K562 (cell line): ENCODE measurements around the gene RAD51D. TPM values are rescaled to one million over a fixed set of nuclear protein-coding genes. Genes with fewer than 3 reads are reported as not detected.
A peak's percentile ranks its signal among the peaks of the same experiment; 100 is the strongest.

Source experiments
- C11orf30 ChIP-seq: fragments of 450-650 bp; IDR thresholded peaks from 2 replicates; pipeline ENCODE4 v1.6.1; 2016; ENCODE audit warnings: low read depth, mild to moderate bottlenecking
- CAMTA2 ChIP-seq: fragments of 250-450 bp; sonication (Bioruptor Pico); conservative IDR thresholded peaks from 2 replicates; pipeline ENCODE4 v1.5.1; 2022
- FOSL1 ChIP-seq: fragments of 200-800 bp; sonication (Bioruptor generic); conservative IDR thresholded peaks from 2 replicates; pipeline ENCODE4 v1.6.1; 2016; ENCODE audit warnings: missing genetic modification characterization, missing compliant biosample characterization
- RBM39 ChIP-seq: fragments of 200-400 bp; formaldehyde crosslinking; optimal IDR thresholded peaks from 2 replicates; pipeline ENCODE3; 2018; ENCODE audit warnings: low read depth, low read length
- SMAD3 ChIP-seq: fragments of 450-650 bp; formaldehyde crosslinking; conservative IDR thresholded peaks from 2 replicates; pipeline ENCODE4 v1.4.0; 2020; ENCODE audit warnings: mild to moderate bottlenecking
- SMARCC2 ChIP-seq: fragments of 450-650 bp; IDR thresholded peaks from 2 replicates; pipeline ENCODE4 v1.6.1; 2017; ENCODE audit warnings: antibody characterized with exemption, moderate library complexity, mild to moderate bottlenecking, low read depth
- STAT5A ChIP-seq: IDR thresholded peaks from 2 replicates; pipeline ENCODE4 v1.6.1; 2012; ENCODE audit warnings: low read length, inconsistent platforms, borderline replicate concordance
- ZNF347 ChIP-seq: fragments of 450-650 bp; formaldehyde crosslinking; IDR thresholded peaks from 2 replicates; pipeline ENCODE4 v1.4.0; 2020; ENCODE audit warnings: low read depth, mild to moderate bottlenecking, moderate library complexity
- polyA plus RNA-seq, 8 experiments: library from polyadenylated mRNA; depleted of rRNA in 4 of 8; stranded (reverse) in 5 of 8; unstranded in 3 of 8; fragments of >200 nt; fragmentation: Nextera tagmentation in 2 of 8; fragmentation: Illumina TruSeq in 1 of 8; extraction: Ambion mirVana in 2 of 8; extraction: Trizol in 1 of 8; gene quantifications; 2 replicates each; pipeline versions ENCODE4 v1.2.1 to v1.2.3, GENCODE V29; 2011 to 2014; ENCODE audit warnings: inconsistent platforms in 1 of 8, missing spikeins in 1 of 8
- total RNA-seq, 7 experiments: library from RNA; depleted of rRNA in 6 of 7; stranded (reverse); fragments of >200 nt in 6 of 7; fragmentation: Illumina TruSeq in 2 of 7; extraction: Trizol in 2 of 7; gene quantifications; 2 replicates each; pipeline versions ENCODE4 v1.2.1 to v1.2.3, GENCODE V29; 2011 to 2021; ENCODE audit warnings: low replicate concordance in 1 of 7
- TF ChIP-seq, protein P1 (sequence below), 2 experiments: fragments of 450-650 bp; IDR thresholded peaks; 2 replicates each; pipeline ENCODE4 v1.6.1; 2016; ENCODE audit warnings: mild to moderate bottlenecking in 2 of 2, borderline replicate concordance in 1 of 2, low read depth in 1 of 2, moderate library complexity in 1 of 2
- TF ChIP-seq, protein P2 (sequence below): fragments of 450-650 bp; IDR thresholded peaks from 2 replicates; pipeline ENCODE4 v1.6.1; 2014; ENCODE audit warnings: low read depth, mild to moderate bottlenecking, moderate library complexity, borderline replicate concordance
- TF ChIP-seq, protein P3 (sequence below): conservative IDR thresholded peaks from 2 replicates; pipeline ENCODE4 v1.6.1; 2011; ENCODE audit warnings: low read depth, mild to moderate bottlenecking, low read length; ENCODE audit not compliant: control insufficient read depth
- TF ChIP-seq, protein P4 (sequence below): fragments of 450-650 bp; IDR thresholded peaks from 2 replicates; pipeline ENCODE4 v1.6.1; 2016; ENCODE audit warnings: missing biosample characterization, missing genetic modification characterization
- TF ChIP-seq, protein P5 (sequence below): fragments of 250-450 bp; sonication (Bioruptor Pico); IDR thresholded peaks from 2 replicates; pipeline ENCODE4 v1.4.0; 2020; ENCODE audit warnings: mild to moderate bottlenecking, moderate library complexity

The RAD51D gene
- total and polyA plus RNA-seq, 9 of the 15 experiments (the other 6 are each of a cell fraction or from before 2014, with no cell fraction given): 2.2 to 16.9 (median 8.7) TPM

DNA sequence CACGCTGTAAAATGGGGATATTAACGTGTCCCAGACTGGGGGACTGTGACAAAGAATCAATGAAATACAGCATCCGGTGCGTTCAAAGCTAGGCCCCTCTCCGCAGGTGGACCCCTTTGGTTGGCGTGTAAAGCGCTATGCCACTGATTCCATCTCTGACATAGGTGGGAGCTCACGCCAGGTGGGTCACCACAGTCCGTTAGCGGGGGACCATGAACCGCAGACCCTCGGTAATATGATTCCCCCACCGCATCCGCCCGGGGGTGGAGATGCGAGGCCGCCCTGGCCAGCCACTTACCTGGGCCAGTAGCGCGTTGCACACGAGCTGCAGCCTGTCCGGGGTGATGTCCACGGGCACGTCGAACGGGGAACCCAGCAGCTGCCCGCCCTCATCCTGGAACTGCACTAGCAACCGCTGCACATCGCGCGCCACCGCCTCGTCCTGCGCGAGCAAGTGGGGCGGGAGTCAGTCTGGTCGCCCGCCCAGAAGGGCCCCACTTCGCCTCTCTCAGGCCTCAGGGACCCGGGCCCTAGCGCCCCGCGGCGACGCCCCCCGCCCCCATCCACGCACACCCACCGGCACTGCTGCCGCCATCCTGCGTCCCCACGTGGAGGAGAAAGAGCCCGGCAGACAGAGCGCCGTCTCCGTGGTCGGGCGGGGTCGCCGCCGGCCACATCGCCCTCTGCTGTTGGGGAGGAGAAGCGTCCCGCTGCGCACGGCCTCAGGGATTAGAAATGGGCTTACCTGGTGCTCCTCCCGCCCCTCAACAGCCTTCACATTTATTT, 22.2 kb upstream of the RAD51D start, which contains the start of gene NLE1 (continued):
- TF ChIP-seq, protein P1, sequence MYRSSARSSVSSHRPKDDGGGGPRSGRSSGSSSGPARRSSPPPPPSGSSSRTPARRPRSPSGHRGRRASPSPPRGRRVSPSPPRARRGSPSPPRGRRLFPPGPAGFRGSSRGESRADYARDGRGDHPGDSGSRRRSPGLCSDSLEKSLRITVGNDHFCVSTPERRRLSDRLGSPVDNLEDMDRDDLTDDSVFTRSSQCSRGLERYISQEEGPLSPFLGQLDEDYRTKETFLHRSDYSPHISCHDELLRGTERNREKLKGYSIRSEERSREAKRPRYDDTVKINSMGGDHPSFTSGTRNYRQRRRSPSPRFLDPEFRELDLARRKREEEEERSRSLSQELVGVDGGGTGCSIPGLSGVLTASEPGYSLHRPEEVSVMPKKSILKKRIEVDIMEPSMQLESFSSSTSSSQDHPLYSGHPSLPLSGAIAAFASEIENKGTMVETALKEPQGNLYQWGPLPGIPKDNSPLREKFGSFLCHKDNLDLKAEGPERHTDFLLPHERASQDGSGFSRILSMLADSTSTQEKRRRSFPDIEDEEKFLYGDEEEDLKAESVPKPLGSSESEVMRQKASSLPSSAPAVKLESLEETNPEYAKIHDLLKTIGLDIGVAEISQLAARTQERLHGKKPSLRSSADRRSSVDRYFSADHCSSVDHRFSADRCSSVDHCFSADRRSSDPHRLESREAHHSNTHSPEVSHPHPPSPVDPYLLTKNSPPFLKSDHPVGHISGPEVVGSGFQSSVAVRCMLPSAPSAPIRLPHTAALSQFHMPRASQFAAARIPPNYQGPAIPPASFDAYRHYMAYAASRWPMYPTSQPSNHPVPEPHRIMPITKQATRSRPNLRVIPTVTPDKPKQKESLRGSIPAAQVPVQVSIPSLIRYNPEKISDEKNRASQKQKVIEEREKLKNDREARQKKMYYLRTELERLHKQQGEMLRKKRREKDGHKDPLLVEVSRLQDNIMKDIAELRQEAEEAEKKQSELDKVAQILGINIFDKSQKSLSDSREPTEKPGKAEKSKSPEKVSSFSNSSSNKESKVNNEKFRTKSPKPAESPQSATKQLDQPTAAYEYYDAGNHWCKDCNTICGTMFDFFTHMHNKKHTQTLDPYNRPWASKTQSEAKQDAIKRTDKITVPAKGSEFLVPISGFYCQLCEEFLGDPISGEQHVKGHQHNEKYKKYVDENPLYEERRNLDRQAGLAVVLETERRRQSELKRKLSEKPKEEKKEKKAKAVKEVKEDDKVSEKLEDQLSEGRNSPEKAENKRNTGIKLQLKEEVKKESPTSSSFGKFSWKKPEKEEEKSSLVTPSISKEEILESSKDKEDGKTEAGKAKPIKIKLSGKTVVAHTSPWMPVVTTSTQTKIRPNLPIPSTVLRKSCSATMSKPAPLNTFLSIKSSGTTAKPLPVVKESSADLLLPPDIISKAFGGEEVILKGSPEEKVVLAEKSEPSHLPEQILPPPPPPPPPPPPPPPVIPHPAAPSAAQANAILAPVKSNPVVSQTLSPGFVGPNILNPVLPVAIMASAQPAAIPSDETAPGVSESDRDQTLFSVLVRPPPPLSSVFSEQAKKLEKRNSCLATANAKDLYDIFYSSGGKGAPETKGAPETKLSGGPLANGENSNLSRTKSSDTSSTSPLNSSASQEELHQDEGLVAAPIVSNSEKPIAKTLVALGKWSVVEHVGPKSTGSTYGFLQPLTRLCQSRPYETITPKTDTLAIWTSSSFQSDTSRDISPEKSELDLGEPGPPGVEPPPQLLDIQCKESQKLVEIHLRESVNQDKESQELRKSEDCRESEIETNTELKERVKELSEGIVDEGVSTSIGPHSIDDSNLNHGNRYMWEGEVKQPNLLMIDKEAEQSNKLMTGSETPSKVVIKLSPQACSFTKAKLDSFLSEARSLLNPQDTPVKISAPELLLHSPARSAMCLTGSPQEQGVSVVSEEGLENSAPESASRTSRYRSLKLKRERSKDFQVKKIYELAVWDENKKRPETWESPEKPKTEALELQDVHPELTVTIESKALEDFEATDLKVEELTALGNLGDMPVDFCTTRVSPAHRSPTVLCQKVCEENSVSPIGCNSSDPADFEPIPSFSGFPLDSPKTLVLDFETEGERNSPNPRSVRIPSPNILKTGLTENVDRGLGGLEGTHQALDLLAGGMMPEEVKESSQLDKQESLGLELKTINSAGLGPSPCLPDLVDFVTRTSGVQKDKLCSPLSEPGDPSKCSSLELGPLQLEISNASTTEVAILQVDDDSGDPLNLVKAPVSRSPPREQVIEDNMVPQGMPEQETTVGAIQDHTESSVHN (IDR thresholded peaks at IDR 0.05; ENCODE audit: borderline replicate concordance in 1 of 2, low read depth in 1 of 2): no peak
- TF ChIP-seq FOSL1 (tag) (no peak), C11orf30 (peak; percentile 57), SMAD3 (CRISPR knock-in tag) (no peak), ZNF347 (CRISPR knock-in tag) (no peak), STAT5A (peak; percentile 18; the same call in 1 of the 2 replicates), RBM39 (no peak), CAMTA2 (CRISPR knock-in tag) (no peak), SMARCC2 (no peak)
- TF ChIP-seq, protein P2, sequence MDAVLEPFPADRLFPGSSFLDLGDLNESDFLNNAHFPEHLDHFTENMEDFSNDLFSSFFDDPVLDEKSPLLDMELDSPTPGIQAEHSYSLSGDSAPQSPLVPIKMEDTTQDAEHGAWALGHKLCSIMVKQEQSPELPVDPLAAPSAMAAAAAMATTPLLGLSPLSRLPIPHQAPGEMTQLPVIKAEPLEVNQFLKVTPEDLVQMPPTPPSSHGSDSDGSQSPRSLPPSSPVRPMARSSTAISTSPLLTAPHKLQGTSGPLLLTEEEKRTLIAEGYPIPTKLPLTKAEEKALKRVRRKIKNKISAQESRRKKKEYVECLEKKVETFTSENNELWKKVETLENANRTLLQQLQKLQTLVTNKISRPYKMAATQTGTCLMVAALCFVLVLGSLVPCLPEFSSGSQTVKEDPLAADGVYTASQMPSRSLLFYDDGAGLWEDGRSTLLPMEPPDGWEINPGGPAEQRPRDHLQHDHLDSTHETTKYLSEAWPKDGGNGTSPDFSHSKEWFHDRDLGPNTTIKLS: peak; percentile 92
- TF ChIP-seq, protein P3, sequence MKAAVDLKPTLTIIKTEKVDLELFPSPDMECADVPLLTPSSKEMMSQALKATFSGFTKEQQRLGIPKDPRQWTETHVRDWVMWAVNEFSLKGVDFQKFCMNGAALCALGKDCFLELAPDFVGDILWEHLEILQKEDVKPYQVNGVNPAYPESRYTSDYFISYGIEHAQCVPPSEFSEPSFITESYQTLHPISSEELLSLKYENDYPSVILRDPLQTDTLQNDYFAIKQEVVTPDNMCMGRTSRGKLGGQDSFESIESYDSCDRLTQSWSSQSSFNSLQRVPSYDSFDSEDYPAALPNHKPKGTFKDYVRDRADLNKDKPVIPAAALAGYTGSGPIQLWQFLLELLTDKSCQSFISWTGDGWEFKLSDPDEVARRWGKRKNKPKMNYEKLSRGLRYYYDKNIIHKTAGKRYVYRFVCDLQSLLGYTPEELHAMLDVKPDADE: peak; percentile 96
- TF ChIP-seq, protein P4, sequence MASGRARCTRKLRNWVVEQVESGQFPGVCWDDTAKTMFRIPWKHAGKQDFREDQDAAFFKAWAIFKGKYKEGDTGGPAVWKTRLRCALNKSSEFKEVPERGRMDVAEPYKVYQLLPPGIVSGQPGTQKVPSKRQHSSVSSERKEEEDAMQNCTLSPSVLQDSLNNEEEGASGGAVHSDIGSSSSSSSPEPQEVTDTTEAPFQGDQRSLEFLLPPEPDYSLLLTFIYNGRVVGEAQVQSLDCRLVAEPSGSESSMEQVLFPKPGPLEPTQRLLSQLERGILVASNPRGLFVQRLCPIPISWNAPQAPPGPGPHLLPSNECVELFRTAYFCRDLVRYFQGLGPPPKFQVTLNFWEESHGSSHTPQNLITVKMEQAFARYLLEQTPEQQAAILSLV (tag): no peak
- TF ChIP-seq, protein P5, sequence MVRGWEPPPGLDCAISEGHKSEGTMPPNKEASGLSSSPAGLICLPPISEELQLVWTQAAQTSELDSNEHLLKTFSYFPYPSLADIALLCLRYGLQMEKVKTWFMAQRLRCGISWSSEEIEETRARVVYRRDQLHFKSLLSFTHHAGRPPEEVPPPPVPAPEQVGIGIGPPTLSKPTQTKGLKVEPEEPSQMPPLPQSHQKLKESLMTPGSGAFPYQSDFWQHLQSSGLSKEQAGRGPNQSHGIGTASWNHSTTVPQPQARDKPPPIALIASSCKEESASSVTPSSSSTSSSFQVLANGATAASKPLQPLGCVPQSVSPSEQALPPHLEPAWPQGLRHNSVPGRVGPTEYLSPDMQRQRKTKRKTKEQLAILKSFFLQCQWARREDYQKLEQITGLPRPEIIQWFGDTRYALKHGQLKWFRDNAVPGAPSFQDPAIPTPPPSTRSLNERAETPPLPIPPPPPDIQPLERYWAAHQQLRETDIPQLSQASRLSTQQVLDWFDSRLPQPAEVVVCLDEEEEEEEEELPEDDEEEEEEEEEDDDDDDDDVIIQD (CRISPR knock-in tag): no peak
